ENCODE measurements around the gene GGA2.

DNA sequence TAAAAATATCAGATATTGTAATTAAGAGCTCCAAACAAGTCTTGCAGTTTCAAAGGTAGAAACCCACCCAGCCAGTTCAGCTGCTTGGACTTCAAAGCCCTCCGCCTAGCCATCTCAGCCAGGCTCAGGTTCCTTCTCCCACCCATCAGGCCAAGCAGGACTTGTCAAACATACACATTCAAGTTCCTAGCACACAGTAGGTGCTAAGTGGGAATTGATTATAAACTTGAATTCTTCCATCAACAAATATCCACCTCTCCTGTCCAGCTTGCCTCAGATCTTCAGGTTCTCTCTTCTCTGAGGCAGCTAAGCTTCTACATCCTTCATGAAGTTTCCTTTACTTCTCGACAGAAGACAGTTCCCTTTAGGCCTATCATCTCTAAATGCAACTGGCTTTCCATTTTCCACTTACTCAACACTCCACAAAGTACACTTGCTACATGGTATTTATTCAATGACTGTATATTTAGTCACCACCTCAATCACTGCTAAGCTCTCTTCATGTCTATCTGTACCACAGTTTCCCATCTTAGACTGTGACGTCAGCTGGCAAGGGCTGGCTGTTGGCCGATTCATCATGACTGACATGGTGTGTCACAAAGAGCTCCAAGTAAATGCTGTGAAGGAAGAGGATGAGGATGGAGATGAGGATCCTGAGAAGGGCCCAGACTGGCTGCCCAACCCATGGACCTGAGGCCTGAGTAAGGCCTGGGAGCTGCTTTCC, 44.0 kb downstream of the GGA2 start:
- TF ChIP-seq POLR2A (IDR thresholded peaks at IDR 0.05; ENCODE audit: extremely low read depth, insufficient read length) (no peak), MAX (IDR thresholded peaks at IDR 0.05; ENCODE audit: low read depth, low read length) (no peak), MYC (IDR thresholded peaks at IDR 0.05; ENCODE audit: low read depth, low read length) (no peak)
- TF ChIP-seq, protein P1, sequence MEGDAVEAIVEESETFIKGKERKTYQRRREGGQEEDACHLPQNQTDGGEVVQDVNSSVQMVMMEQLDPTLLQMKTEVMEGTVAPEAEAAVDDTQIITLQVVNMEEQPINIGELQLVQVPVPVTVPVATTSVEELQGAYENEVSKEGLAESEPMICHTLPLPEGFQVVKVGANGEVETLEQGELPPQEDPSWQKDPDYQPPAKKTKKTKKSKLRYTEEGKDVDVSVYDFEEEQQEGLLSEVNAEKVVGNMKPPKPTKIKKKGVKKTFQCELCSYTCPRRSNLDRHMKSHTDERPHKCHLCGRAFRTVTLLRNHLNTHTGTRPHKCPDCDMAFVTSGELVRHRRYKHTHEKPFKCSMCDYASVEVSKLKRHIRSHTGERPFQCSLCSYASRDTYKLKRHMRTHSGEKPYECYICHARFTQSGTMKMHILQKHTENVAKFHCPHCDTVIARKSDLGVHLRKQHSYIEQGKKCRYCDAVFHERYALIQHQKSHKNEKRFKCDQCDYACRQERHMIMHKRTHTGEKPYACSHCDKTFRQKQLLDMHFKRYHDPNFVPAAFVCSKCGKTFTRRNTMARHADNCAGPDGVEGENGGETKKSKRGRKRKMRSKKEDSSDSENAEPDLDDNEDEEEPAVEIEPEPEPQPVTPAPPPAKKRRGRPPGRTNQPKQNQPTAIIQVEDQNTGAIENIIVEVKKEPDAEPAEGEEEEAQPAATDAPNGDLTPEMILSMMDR (IDR thresholded peaks at IDR 0.05; ENCODE audit: low read depth, low read length), result no peak

All from NB4 (cell line).